ENCODE measurements around the gene ETV7.

DNA sequence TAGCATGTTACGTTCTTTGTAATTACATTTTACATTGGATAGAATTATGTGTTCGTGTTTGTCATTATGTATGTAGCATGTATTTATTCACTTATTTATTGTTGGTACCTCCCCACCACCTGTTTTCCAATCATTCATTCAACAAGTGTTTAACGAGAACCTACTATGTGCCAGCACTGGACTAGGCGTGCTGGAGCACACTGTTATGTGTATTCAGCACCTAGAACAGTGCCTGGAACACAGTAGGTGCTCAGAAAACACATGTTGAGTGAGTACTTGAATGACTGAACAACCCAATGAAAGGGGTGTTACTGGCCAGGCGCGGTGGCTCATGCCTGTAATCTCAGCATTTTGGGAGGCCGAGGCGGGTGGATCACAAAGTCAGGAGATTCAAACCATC lies 11.3 kb downstream of the ETV7 start:
- TF ChIP-seq, protein P1, sequence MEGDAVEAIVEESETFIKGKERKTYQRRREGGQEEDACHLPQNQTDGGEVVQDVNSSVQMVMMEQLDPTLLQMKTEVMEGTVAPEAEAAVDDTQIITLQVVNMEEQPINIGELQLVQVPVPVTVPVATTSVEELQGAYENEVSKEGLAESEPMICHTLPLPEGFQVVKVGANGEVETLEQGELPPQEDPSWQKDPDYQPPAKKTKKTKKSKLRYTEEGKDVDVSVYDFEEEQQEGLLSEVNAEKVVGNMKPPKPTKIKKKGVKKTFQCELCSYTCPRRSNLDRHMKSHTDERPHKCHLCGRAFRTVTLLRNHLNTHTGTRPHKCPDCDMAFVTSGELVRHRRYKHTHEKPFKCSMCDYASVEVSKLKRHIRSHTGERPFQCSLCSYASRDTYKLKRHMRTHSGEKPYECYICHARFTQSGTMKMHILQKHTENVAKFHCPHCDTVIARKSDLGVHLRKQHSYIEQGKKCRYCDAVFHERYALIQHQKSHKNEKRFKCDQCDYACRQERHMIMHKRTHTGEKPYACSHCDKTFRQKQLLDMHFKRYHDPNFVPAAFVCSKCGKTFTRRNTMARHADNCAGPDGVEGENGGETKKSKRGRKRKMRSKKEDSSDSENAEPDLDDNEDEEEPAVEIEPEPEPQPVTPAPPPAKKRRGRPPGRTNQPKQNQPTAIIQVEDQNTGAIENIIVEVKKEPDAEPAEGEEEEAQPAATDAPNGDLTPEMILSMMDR (conservative IDR thresholded peaks at IDR 0.05): no peak
- no peak for TF ChIP-seq ZFX (IDR thresholded peaks at IDR 0.05)

Measured in C4-2B (cell line).